Measurements from ENCODE around the gene MLLT3. TPM values are rescaled to one million over a fixed set of nuclear protein-coding genes. Genes with fewer than 3 reads are reported as not detected.

MLLT3 gene
- total RNA-seq, 4 donors from 2014 or later, result 2.1 to 30.4 (median 14.0) TPM

DNA sequence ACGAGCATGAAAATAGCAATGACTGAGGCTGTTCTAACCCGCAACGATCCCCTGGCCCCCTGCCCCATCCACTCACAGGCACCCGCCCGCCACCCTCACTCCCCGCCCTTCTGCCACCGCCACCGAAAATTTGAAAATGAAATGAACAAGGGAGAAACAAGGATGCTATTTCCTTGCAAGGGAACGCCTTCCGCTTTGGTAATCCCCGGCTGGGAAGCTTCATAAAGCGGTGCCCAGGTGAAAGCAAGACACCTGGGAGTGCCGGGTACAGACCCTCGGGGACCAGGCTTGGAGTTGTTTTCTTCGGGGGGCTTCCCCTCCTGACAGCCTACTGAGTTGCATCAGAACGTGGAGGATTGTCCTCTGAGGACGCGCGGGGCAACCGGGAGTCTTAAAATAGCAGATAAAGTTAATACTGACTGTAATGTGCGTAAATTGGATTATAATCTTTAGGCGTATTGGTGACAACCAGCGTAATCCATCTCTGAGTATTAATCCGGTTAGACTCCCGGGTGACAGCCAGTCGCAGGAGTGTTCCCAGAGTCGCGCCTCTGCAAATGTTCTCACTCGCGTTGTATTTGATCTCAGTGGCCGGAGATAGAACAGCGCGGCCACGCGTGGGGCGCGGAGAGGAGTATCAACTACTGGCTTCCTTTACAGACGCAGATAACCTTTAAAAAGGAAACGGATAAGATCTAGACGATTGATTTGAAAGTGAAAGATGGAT is 885 bp upstream of the MLLT3 start:
- intact Hi-C loops (cut with DNase I; ENCODE audit: low total_unique reads), result no loop called here
- Histone ChIP-seq H3K27me3 (no peaks in the 10 kb centered on the region), H3K27ac (peak overlapping the region; percentile 92 to 96), H3K4me3 (peak overlapping the region; percentile 77 to 84), H3K36me3 (no peaks in the 10 kb centered on the region), H3K4me1 (no peaks in the 10 kb centered on the region), H3K9me3 (no peaks in the 10 kb centered on the region)
- peak in 1 of 2 donors; percentile 28 for DNase-seq
- TF ChIP-seq CTCF (IDR thresholded peaks at IDR 0.05), result peak in 1 of 4 experiments; percentile 8
- TF ChIP-seq POLR2A (IDR thresholded peaks at IDR 0.05), result no peak

DNA sequence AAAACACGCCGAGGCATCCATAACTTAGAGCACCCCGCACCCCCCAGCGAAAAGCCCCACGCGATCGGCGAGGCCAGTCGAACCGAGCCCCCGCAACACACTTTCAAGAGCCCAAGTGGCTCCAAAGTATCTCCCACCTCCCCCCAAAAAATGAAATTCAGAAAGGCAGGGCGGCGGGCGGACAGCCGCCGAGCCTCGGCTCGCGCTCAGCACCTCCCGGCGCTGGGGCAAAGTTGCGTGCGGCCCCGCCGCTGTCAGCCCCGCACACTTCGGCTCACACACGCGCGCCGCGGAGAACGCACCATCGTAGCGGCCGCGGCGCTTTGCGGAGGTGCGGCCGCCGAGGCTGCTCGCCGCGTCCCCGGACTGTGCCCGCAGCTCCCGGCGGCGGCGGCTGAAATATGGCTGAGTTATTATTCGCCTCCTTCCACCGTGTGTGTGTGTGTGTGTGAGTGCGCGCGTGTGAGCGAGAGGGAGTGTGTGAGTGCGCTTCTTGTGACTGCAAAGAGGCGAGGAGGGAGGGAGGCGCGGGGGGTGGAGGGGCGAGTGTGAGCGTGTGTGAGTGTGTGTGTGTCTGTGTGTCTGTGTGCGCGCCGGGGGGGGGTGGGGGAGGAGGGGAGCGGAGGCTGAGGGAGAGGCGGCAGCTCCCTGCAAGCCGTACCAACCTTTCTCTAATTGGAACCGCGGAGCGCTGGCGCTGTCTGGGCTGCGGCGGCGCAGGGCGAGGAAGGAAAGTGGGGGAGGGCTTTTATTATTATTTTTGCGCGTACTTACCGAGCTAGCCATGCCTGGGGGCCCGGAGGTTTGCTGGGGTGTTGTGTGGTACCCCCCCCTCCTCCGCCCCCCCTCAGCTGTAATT is 599 bp downstream of the MLLT3 start:
- Histone ChIP-seq H3K27me3 (no peaks in the 10 kb centered on the region), H3K9me3 (no peaks in the 10 kb centered on the region), H3K4me1 (no peaks in the 10 kb centered on the region), H3K36me3 (no peaks in the 10 kb centered on the region), H3K4me3 (peak overlapping the region; percentile 77 to 84), H3K27ac (peak overlapping the region; percentile 92 to 96)
- intact Hi-C loops (cut with DNase I; ENCODE audit: low total_unique reads), result no loop called here
- DNase-seq, result peak; percentile 76 to 86
- peak in 1 of 2 donors; percentile 13 for TF ChIP-seq POLR2A (IDR thresholded peaks at IDR 0.05)
- TF ChIP-seq CTCF (IDR thresholded peaks at IDR 0.05), result peak in 1 of 4 experiments; percentile 4

- no peaks in the 10 kb centered on the region for H3K36me3 ChIP-seq
- intact Hi-C loops (cut with DNase I; ENCODE audit: low total_unique reads), result no loop called here
- no peak for TF ChIP-seq POLR2A (IDR thresholded peaks at IDR 0.05)
- no peak for TF ChIP-seq CTCF (IDR thresholded peaks at IDR 0.05)
- peak overlapping the region; percentile 77 to 84 for H3K4me3 ChIP-seq
- peak overlapping the region; percentile 92 to 96 for H3K27ac ChIP-seq
- H3K4me1 ChIP-seq, result no peaks in the 10 kb centered on the region
- no peaks in the 10 kb centered on the region for H3K27me3 ChIP-seq
- H3K9me3 ChIP-seq, result no peaks in the 10 kb centered on the region
- DNase-seq, result peak; percentile 43 to 46
Measured at GRCh38 chr9:20620650-20621470, 1.4 kb downstream of the MLLT3 start.

DNA sequence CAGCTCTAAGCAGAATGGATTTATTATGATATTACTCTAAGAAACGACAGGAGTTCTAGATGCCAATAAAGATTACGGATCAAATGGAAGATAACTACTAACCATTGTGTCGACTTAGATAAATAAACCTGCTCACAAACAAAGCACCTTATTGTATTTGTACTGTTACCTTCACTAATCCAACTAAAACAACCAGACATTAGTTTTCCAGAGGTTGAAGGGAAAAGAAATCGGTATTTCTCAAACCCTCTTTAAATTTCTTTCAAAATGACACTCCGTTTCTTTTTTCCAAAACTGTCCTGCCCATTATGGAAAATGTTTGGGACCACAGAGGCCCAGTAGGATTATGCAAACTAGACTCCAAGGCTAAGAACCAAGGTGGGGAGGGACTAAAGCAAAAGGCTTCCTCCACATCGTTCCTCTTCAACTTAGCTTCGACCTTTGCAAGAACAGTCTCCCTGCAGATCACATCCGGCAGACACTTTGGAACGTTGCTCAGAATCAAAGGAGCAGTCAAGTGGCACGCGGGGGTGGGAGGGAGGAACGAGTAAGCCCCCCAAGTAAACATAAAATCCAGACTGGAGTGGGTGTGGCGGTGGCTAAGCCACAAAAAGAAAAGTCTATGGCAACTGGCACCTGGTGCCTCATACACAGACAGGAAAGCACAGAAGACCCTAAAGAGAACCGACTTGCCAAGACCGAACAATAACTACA is 2.7 kb downstream of the MLLT3 start:
- Histone ChIP-seq H3K27me3 (no peaks in the 10 kb centered on the region), H3K4me1 (no peaks in the 10 kb centered on the region), H3K4me3 (peak overlapping the region; percentile 77 to 84), H3K36me3 (no peaks in the 10 kb centered on the region), H3K27ac (peak overlapping the region; percentile 92 to 96), H3K9me3 (no peaks in the 10 kb centered on the region)
- TF ChIP-seq POLR2A (IDR thresholded peaks at IDR 0.05) (no peak), CTCF (IDR thresholded peaks at IDR 0.05) (no peak)
- intact Hi-C loops (cut with DNase I; ENCODE audit: low total_unique reads), result no loop called here
- no peak for DNase-seq

All from uterus (tissue), 4 donors.